Lung (tissue), 12 donors: ENCODE results near the gene SST. TPM values are rescaled to one million over a fixed set of nuclear protein-coding genes. Genes with fewer than 3 reads are reported as not detected.

Source experiments
- ATAC-seq: fragments of 200-7000 bp; cut with Tn5 transposase; one replicate; pipeline ENCODE4 v1.9.1; 2020; ENCODE audit warnings: moderate number of reproducible peaks; ENCODE audit not compliant: insufficient read depth, low FRiP score
- DNase-seq, 3 donors: peaks; one replicate each; pipeline ENCODE4 v3.0.0-alpha.2; 2013 to 2017
- H3K27ac ChIP-seq, 2 donors: one replicate each; pipeline ENCODE4 v1.5.1; 2013; ENCODE audit warnings: mild to moderate bottlenecking in 2 of 2, moderate library complexity in 2 of 2, control low read depth in 1 of 2, inconsistent platforms in 1 of 2, low read depth in 1 of 2, low read length in 1 of 2
- H3K27me3 ChIP-seq, 3 donors: one replicate each; pipeline ENCODE4 v1.5.1; 2013; ENCODE audit warnings: low read length in 2 of 3; ENCODE audit not compliant: control insufficient read depth in 3 of 3, insufficient read depth in 3 of 3
- H3K36me3 ChIP-seq, 4 donors: one replicate each; pipeline ENCODE4 v1.5.1; 2013; ENCODE audit warnings: low read length in 4 of 4, mild to moderate bottlenecking in 1 of 4, moderate library complexity in 1 of 4; ENCODE audit not compliant: control insufficient read depth in 4 of 4, insufficient read depth in 4 of 4
- H3K4me1 ChIP-seq, 5 donors: one replicate each; pipeline ENCODE4 v1.5.1; 2013; ENCODE audit warnings: low read length in 5 of 5, mild to moderate bottlenecking in 2 of 5, moderate library complexity in 1 of 5; ENCODE audit not compliant: control insufficient read depth in 5 of 5, insufficient read depth in 5 of 5
- H3K4me3 ChIP-seq: one replicate; pipeline ENCODE4 v1.5.1; 2013; ENCODE audit warnings: mild to moderate bottlenecking, control low read depth, moderate library complexity
- H3K9ac ChIP-seq, 2 donors: one replicate each; pipeline ENCODE4 v1.5.1; 2013; ENCODE audit warnings: low read length in 2 of 2, control low read depth in 1 of 2; ENCODE audit not compliant: insufficient read depth in 1 of 2
- H3K9me3 ChIP-seq, 4 donors: one replicate each; pipeline ENCODE4 v1.5.1; 2013; ENCODE audit warnings: low read length in 3 of 4, mild to moderate bottlenecking in 1 of 4, moderate library complexity in 1 of 4; ENCODE audit not compliant: control insufficient read depth in 4 of 4, insufficient read depth in 3 of 4
- CTCF ChIP-seq: IDR thresholded peaks from 2 replicates; pipeline ENCODE4 v1.5.1; 2012; ENCODE audit warnings: mild to moderate bottlenecking; ENCODE audit errors: control extremely low read depth, extremely low read depth
- WGBS, 2 donors: extraction: QIAGEN DNeasy Blood & Tissue Kit; methylation state at CpG; one replicate each; pipeline ENCODE4 v1.1.7; 2013; 5-methylcytosine and 5-hydroxymethylcytosine counted together
- polyA plus RNA-seq, 2 donors: library from polyadenylated mRNA; stranded (reverse); fragments of 200-250 nt; gene quantifications; one replicate each; pipeline ENCODE4 v1.2.1, GENCODE V29; 2013
- total RNA-seq, 2 donors: library from RNA; depleted of rRNA in 1 of 2; stranded (reverse); fragments of >200 nt in 1 of 2; gene quantifications; one replicate each; pipeline ENCODE4 v1.2.1, GENCODE V29; 2014 to 2021
- donor health status: control.
- donor health status: control.
- donor health status: Bipolar disorder and iron deficiency.
- donor health status: healthy.
- donor health status: DM: yes; HTN: yes; CAD: no.

The SST gene
- total and polyA plus RNA-seq, 4 donors: 0.24 to 3.0 (median 0.27) TPM; not detected in 1

- ATAC-seq (no peak), DNase-seq (no peak)
- Histone ChIP-seq H3K9ac (no peak overlapping the region), H3K36me3 (no peaks in the 10 kb centered on the region), H3K4me1 (no peaks in the 10 kb centered on the region), H3K27me3 (peaks cover 0 to 23% (median 12%) of the 10 kb centered on the region in 3 donors), H3K9me3 (peaks cover 0 to 4% (median 0%) of the 10 kb centered on the region in 4 donors), H3K27ac (no peak overlapping the region), H3K4me3 (no peak overlapping the region)
- 64 to 70% methylated on average over 3 of the region's 3 CpGs for WGBS, 2 donors
- no peak for TF ChIP-seq CTCF
Observed at GRCh38 chr3:187673012-187673411, 2.8 kb upstream of the SST start.

- TF ChIP-seq CTCF: no peak
- H3K4me1 ChIP-seq: no peaks in the 10 kb centered on the region
- peaks cover 0 to 12% (median 12%) of the 10 kb centered on the region in 3 donors for H3K27me3 ChIP-seq
- no peak overlapping the region for H3K4me3 ChIP-seq
- ATAC-seq (no peak), DNase-seq (no peak)
- no peaks in the 10 kb centered on the region for H3K36me3 ChIP-seq
- peaks cover 0 to 4% (median 0%) of the 10 kb centered on the region in 4 donors for H3K9me3 ChIP-seq
- H3K9ac ChIP-seq: no peak overlapping the region
- no peak overlapping the region for H3K27ac ChIP-seq
Observed at GRCh38 chr3:187667526-187667925, 2.7 kb downstream of the SST start.

GRCh38 chr3:187665764-187666402 is 4.3 kb downstream of the SST start:
- Histone ChIP-seq H3K4me1 (no peaks in the 10 kb centered on the region), H3K9ac (no peak overlapping the region), H3K4me3 (no peak overlapping the region), H3K9me3 (peaks cover 0 to 4% (median 0%) of the 10 kb centered on the region in 4 donors), H3K36me3 (no peaks in the 10 kb centered on the region), H3K27me3 (peaks cover 0 to 5% (median 3%) of the 10 kb centered on the region in 3 donors), H3K27ac (no peak overlapping the region)
- ATAC-seq (no peak), DNase-seq (no peak)
- TF ChIP-seq CTCF: no peak
- WGBS, 2 donors: 69 to 86% methylated on average over 3 of the region's 3 CpGs

GRCh38 chr3:187665010-187665409 is 5.2 kb downstream of the SST start:
- H3K27me3 ChIP-seq: no peaks in the 10 kb centered on the region
- no peak overlapping the region for H3K4me3 ChIP-seq
- DNase-seq (no peak), ATAC-seq (no peak)
- H3K36me3 ChIP-seq: no peaks in the 10 kb centered on the region
- H3K9me3 ChIP-seq: peaks cover 0 to under 1% (median 0%) of the 10 kb centered on the region in 4 donors
- H3K9ac ChIP-seq: no peak overlapping the region
- no peak overlapping the region for H3K27ac ChIP-seq
- no peaks in the 10 kb centered on the region for H3K4me1 ChIP-seq
- TF ChIP-seq CTCF: no peak
